Stimulated activated naive CD4-positive, alpha-beta T cell treated with Interleukin-2 at 50 U/mL for 16 hours (primary cell): ENCODE measurements around the gene ATP11A.

Source experiments
- DNase-seq: peaks from one replicate; lab custom pipeline; 2025; lab: John Stamatoyannopoulos, UW

ATP11A gene

DNA sequence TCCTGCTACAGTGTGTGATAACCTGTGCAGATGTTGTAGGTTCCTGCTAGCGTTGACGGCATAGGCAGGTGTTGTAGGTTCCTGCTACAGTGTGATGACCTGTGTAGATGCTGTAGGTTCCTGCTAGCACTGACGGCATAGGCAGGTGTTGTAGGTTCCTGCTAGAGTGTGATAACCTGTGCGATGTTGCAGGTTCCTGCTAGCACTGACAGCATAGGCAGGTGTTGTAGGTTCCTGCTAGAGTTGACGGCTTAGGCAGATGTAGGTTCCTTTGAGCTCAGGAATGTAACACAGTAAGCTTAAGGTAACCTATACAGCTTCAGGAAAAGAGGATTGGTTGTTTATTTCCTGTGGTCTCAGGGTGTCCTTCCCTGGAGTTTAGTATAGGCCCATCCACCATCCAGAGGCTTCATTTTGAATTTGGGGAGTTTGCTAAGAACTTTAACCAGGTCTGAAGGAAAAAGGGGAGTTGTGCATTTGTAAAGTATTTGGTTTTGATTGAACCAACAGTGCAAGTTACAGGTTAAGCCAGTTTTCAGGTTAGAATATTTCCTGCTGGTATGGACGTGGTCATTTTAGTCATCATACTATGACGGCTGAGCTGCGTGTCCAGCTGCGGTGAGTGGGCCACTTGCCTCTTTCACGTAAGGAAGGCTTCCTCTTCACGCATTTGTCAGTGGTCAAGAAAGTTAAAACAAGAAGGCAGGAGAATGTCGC lies 53.8 kb downstream of the ATP11A start:
- no peak for DNase-seq

GRCh38 chr13:112744168-112745021 lies 54.6 kb downstream of the ATP11A start:
- DNase-seq = no peak

DNA sequence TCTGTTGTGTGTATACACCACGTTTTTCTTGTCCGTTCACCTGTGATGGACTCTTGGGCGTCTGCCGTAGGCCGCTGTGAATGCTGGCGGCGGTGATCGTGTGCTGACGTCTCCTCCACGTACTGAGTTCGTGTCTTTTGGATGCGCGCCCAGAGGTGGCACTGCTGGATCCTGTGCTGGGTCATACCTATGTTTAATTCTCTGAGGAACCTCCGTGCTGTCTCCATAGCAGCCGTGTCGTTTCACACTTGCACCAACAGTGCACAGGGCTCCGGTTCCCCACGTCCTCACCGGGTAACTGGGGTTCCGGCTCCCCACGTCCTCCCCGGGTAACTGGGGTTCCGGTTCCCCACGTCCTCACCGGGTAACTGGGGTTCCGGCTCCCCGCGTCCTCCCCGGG lies 56.2 kb downstream of the ATP11A start:
- DNase-seq = no peak

- DNase-seq = no peak
These were observed 57.4 kb downstream of the ATP11A start for GRCh38 chr13:112747256-112747655.

- no peak for DNase-seq
These were observed 59.3 kb downstream of the ATP11A start for GRCh38 chr13:112748947-112749735.

GRCh38 chr13:112750570-112750969 lies 60.7 kb downstream of the ATP11A start:
- no peak for DNase-seq

DNA sequence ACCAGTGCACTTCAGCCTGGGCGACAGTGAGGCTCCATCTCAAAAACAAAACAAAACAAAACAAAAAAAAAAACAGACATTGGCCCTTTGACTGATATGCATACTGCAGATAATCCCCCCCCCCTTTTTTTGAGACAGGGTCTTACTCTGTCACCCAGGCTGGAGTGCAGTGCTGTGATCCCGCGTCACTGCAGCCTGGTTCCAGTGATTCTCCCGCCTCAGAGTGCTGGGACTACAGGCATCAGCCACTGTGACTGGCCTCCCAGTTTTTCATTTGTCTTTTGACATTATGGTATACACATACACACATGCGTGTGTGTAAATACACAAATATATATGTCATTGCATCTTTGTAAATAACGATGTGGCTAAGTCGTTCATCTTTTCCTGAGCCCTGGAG lies 61.8 kb downstream of the ATP11A start:
- no peak for DNase-seq

GRCh38 chr13:112752211-112752610 lies 62.4 kb downstream of the ATP11A start:
- DNase-seq = no peak

GRCh38 chr13:112752711-112753541 lies 63.1 kb downstream of the ATP11A start:
- DNase-seq = no peak

DNA sequence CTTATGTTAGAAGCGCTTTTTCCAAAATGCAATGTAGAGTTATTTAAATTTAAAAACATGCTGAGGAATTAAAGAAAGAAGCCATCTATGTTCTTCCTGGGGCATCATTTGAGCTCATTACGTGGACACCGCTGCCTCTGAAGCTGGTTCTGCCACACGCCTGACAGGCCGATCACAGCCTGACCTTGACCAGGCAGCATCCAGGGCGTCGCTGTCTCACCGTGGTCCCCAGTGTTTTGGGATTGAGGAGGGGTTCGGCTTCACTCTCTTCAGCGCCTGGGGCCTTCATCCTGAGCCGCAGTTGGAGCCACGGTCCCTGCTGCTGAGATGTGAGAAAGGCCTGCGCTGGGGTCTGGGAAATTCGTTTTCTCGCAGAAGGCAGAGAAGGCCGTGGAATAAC lies 64.0 kb downstream of the ATP11A start:
- no peak for DNase-seq

- DNase-seq = no peak
These were observed 64.6 kb downstream of the ATP11A start for GRCh38 chr13:112754281-112755025.

- no peak for DNase-seq
These were observed 65.5 kb downstream of the ATP11A start for GRCh38 chr13:112755331-112755730.

DNA sequence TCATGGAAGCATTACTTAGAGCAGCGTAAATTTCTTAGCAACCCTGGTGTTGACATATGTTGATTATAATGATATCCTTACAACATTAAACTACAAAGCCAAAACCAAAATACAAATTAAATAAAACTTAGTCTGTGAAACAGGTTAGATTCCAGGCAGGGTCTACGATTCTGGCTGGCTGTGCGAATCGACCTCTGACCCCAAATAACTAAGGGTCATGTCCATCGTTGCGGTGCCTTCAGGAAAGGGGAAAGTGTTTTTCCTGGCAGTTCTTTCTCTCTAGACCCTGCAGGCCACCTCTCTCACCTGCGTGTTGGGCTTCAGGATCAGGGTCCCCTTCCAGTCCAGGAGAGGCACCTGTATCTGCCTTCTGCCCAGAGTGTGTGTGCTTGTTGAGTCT lies 66.2 kb downstream of the ATP11A start:
- no peak for DNase-seq

GRCh38 chr13:112756511-112756966 lies 66.7 kb downstream of the ATP11A start:
- DNase-seq = no peak

- DNase-seq = no peak
These were observed 67.3 kb downstream of the ATP11A start for GRCh38 chr13:112756967-112757758.

DNA sequence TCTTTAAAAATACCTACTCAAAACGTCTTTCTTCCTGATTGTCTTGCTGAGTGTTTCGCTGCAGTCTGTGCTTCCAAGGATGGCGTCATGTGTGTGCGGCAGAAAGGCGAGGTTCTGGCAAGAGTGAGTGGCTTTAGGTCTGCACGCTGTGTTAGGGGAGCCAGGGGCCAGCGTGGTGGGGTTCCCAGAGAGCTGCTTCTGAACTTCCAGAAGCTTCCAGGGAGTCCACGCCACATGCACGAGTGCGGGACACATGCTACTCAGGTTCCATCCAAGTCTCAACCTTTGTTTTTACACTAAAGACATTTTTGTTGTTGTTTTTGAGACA lies 67.9 kb downstream of the ATP11A start:
- DNase-seq = no peak

- DNase-seq = no peak
These were observed 69.2 kb downstream of the ATP11A start for GRCh38 chr13:112759053-112759452.

DNA sequence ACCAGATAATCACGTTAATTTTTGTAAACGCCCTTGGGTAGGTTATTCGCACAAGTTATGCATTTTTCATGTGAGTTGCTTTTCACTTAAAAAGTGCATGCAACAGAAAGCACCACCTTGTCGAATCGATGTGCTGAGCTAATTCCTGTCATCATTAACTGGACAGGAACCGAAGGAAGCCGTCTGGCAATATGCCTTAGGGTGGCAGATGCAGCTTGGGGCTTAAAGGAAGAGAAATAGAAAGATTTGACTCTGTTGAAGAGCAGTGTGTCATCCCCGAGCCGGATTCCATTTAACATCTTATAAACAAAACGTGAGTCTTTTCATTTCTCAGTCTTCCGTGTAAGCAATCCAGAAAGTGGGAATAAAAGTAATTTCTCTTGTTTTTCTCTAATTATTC lies 70.0 kb downstream of the ATP11A start:
- no peak for DNase-seq

DNA sequence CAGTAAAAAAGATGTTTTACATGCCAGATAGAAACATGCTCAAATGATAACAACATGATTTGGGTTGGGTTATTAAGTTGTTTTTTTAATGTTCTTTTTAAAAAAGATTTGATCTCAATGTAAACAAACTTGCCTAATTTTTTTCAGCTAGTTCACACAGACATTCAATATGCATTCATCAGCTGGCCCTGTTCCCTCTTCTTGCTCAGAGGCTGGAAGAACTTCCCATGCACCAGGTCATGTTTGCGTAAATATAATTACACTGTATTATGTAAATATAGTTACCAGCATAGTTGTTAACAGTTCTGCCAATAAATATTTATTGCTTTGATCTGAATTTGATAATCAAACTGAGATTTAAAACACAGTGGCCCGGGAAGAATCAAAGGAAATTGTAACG lies 70.6 kb downstream of the ATP11A start:
- DNase-seq = no peak

- no peak for DNase-seq
These were observed 71.1 kb downstream of the ATP11A start for GRCh38 chr13:112760931-112761330.
